Astrocyte of the cerebellum (primary cell): ENCODE results near the gene TSPEAR.

Source experiments
- DNase-seq: peaks from one replicate; pipeline ENCODE4 v3.0.0-alpha.2; 2011; ENCODE audit warnings: low read depth
- H3K4me3 ChIP-seq: 2 replicates; pipeline ENCODE4 v1.5.1; 2011; ENCODE audit warnings: mild to moderate bottlenecking, low read depth, low read length, moderate library complexity
- CTCF ChIP-seq: IDR thresholded peaks from 2 replicates; pipeline ENCODE4 v1.5.1; 2012; ENCODE audit warnings: low read length, low read depth, moderate library complexity, mild to moderate bottlenecking; ENCODE audit errors: missing control alignments
- in situ Hi-C: cut with HindIII; loops from 2 replicates; pipeline ENCODE4 v1.10.0; 2017; ENCODE audit warnings: low sequenced_read_pairs

The TSPEAR gene

GRCh38 chr21:44684483-44684882 lies 26.9 kb downstream of the TSPEAR start:
- in situ Hi-C loops = no loop called here
- DNase-seq = no peak
- TF ChIP-seq CTCF = no peak
- no peak overlapping the region for H3K4me3 ChIP-seq

GRCh38 chr21:44684077-44684476 lies 27.3 kb downstream of the TSPEAR start:
- no peak overlapping the region for H3K4me3 ChIP-seq
- TF ChIP-seq CTCF = no peak
- in situ Hi-C loops = no loop called here
- no peak for DNase-seq

GRCh38 chr21:44682580-44683151 lies 28.7 kb downstream of the TSPEAR start:
- no peak overlapping the region for H3K4me3 ChIP-seq
- DNase-seq = no peak
- no peak for TF ChIP-seq CTCF
- in situ Hi-C loops = no loop called here

GRCh38 chr21:44681861-44682579 lies 29.4 kb downstream of the TSPEAR start, which contains the start of gene KRTAP12-1:
KRTAP12-1 (minus strand) TSS chr21:44682163; CDS start chr21:44682123, 40 bp downstream.
- no peak for TF ChIP-seq CTCF
- in situ Hi-C loops = no loop called here
- no peak for DNase-seq
- no peak within 1 kb of the TSS for H3K4me3 ChIP-seq

- in situ Hi-C loops = no loop called here
- TF ChIP-seq CTCF = no peak
- no peak overlapping the region for H3K4me3 ChIP-seq
- DNase-seq = no peak
Observed at GRCh38 chr21:44681152-44681551, 30.2 kb downstream of the TSPEAR start.

- TF ChIP-seq CTCF = no peak
- DNase-seq = no peak
- no peak overlapping the region for H3K4me3 ChIP-seq
- in situ Hi-C loops = no loop called here
Observed at GRCh38 chr21:44677881-44678280, 33.5 kb downstream of the TSPEAR start.
